NCI-H524 treated with DMSO at 0.1 percent for 48 hours (cell line): ENCODE measurements around the gene POT1.

Source experiments
- DNase-seq: peaks from one replicate; lab custom pipeline; 2025; lab: John Stamatoyannopoulos, UW

The POT1 gene

GRCh38 chr7:124909808-124910207 lies 19.8 kb downstream of the POT1 start:
- no peak for DNase-seq

- no peak for DNase-seq
Observed at GRCh38 chr7:124908259-124908658, 21.4 kb downstream of the POT1 start.

GRCh38 chr7:124907490-124907889 lies 22.1 kb downstream of the POT1 start:
- DNase-seq: no peak

GRCh38 chr7:124898531-124898930 lies 31.1 kb downstream of the POT1 start:
- DNase-seq: no peak

- DNase-seq: no peak
Observed at GRCh38 chr7:124896001-124896400, 33.6 kb downstream of the POT1 start.

GRCh38 chr7:124893140-124893827 lies 36.3 kb downstream of the POT1 start:
- no peak for DNase-seq

GRCh38 chr7:124887247-124887646 lies 42.4 kb downstream of the POT1 start:
- no peak for DNase-seq

GRCh38 chr7:124881981-124882380 lies 47.6 kb downstream of the POT1 start:
- DNase-seq: no peak

- DNase-seq: no peak
Observed at GRCh38 chr7:124879771-124880170, 49.9 kb downstream of the POT1 start.

GRCh38 chr7:124879103-124879502 lies 50.5 kb downstream of the POT1 start:
- DNase-seq: no peak

GRCh38 chr7:124874644-124875163 lies 54.9 kb downstream of the POT1 start:
- DNase-seq: no peak

GRCh38 chr7:124857672-124858235 lies 71.9 kb downstream of the POT1 start:
- no peak for DNase-seq

GRCh38 chr7:124856299-124856888 lies 73.2 kb downstream of the POT1 start:
- no peak for DNase-seq

GRCh38 chr7:124843336-124843735 lies 86.3 kb downstream of the POT1 start:
- no peak for DNase-seq

- no peak for DNase-seq
Observed at GRCh38 chr7:124840435-124840834, 89.2 kb downstream of the POT1 start.

- DNase-seq: no peak
Observed at GRCh38 chr7:124839687-124840086, 89.9 kb downstream of the POT1 start.

- DNase-seq: no peak
Observed at GRCh38 chr7:124836173-124836572, 93.5 kb downstream of the POT1 start.

- no peak for DNase-seq
Observed at GRCh38 chr7:124818807-124819206, 110.8 kb downstream of the POT1 start.

- no peak for DNase-seq
Observed at GRCh38 chr7:124813994-124814798, 115.4 kb downstream of the POT1 start.

- no peak for DNase-seq
Observed at GRCh38 chr7:124812764-124813163, 116.9 kb downstream of the POT1 start.

GRCh38 chr7:124811341-124811740 lies 118.3 kb downstream of the POT1 start:
- no peak for DNase-seq

- DNase-seq: no peak
Observed at GRCh38 chr7:124810605-124811004, 119.0 kb downstream of the POT1 start.

- no peak for DNase-seq
Observed at GRCh38 chr7:124808206-124808605, 121.4 kb downstream of the POT1 start.
